Endothelial cell of umbilical vein (primary cell): ENCODE data around the gene PTRHD1.

ENCODE experiments used
- EZH2 ChIP-seq: IDR thresholded peaks from 2 replicates; pipeline ENCODE4 v1.6.1; 2012; ENCODE audit warnings: borderline replicate concordance, low read depth, mild to moderate bottlenecking, moderate library complexity, low read length, inconsistent platforms; ENCODE audit not compliant: severe bottlenecking
- FOS ChIP-seq: IDR thresholded peaks from 2 replicates; pipeline ENCODE4 v1.6.1; 2011; ENCODE audit warnings: mild to moderate bottlenecking, low read length, moderate library complexity, borderline replicate concordance; ENCODE audit not compliant: insufficient read depth
- GATA2 ChIP-seq: IDR thresholded peaks from 2 replicates; pipeline ENCODE4 v1.7.0; 2011; ENCODE audit warnings: low read depth, mild to moderate bottlenecking, moderate library complexity, mixed read lengths, low read length; ENCODE audit not compliant: insufficient read length, insufficient read depth
- JUN ChIP-seq: IDR thresholded peaks from 2 replicates; pipeline ENCODE4 v1.6.1; 2011; ENCODE audit warnings: borderline replicate concordance, low read depth; ENCODE audit not compliant: insufficient read length, insufficient read depth
- POLR2A ChIP-seq: IDR thresholded peaks from 2 replicates; pipeline ENCODE4 v1.6.1; 2012; ENCODE audit warnings: low read depth, mild to moderate bottlenecking, control low read depth, low read length
- POLR2AphosphoS5 ChIP-seq: IDR thresholded peaks from 2 replicates; pipeline ENCODE4 v1.6.1; 2012; ENCODE audit warnings: low read depth, mild to moderate bottlenecking, control low read depth, low read length, moderate library complexity; ENCODE audit not compliant: insufficient read depth
- TF ChIP-seq, protein P1 (sequence below), 2 donors: IDR thresholded peaks; 1 replicate in 1 of 2; 2 replicates in 1 of 2; pipeline ENCODE4 v1.5.1; 2011; ENCODE audit warnings: low read length in 2 of 2, mild to moderate bottlenecking in 2 of 2, moderate library complexity in 2 of 2, control low read depth in 1 of 2, inconsistent platforms in 1 of 2, low read depth in 1 of 2; ENCODE audit not compliant: insufficient read depth in 1 of 2; ENCODE audit errors: extremely low read depth in 1 of 2
- TF ChIP-seq, protein P2 (sequence below): IDR thresholded peaks from 2 replicates; pipeline ENCODE4 v1.6.1; 2011; ENCODE audit not compliant: insufficient read depth, insufficient read length

GRCh38 chr2:24747299-24747698 lies 45.9 kb downstream of the PTRHD1 start:
- TF ChIP-seq, protein P1, sequence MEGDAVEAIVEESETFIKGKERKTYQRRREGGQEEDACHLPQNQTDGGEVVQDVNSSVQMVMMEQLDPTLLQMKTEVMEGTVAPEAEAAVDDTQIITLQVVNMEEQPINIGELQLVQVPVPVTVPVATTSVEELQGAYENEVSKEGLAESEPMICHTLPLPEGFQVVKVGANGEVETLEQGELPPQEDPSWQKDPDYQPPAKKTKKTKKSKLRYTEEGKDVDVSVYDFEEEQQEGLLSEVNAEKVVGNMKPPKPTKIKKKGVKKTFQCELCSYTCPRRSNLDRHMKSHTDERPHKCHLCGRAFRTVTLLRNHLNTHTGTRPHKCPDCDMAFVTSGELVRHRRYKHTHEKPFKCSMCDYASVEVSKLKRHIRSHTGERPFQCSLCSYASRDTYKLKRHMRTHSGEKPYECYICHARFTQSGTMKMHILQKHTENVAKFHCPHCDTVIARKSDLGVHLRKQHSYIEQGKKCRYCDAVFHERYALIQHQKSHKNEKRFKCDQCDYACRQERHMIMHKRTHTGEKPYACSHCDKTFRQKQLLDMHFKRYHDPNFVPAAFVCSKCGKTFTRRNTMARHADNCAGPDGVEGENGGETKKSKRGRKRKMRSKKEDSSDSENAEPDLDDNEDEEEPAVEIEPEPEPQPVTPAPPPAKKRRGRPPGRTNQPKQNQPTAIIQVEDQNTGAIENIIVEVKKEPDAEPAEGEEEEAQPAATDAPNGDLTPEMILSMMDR (IDR thresholded peaks at IDR 0.05; ENCODE audit: extremely low read depth in 1 of 2, insufficient read depth in 1 of 2, low read depth in 1 of 2, low read length in 2 of 2) = no peak
- TF ChIP-seq POLR2A (no peak), JUN (no peak), EZH2 (no peak), POLR2AphosphoS5 (no peak), GATA2 (no peak), FOS (no peak)
- TF ChIP-seq, protein P2, sequence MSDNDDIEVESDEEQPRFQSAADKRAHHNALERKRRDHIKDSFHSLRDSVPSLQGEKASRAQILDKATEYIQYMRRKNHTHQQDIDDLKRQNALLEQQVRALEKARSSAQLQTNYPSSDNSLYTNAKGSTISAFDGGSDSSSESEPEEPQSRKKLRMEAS = no peak
